ENCODE measurements around the gene IDH1. TPM values are rescaled to one million over a fixed set of nuclear protein-coding genes. Genes with fewer than 3 reads are reported as not detected.
A peak's percentile ranks its signal among the peaks of the same experiment; 100 is the strongest.

The IDH1 gene
- total RNA-seq (100 to 1,000 TPM in 1 of 2 donors, 10 to 100 TPM in 1; 76.3 to 160 TPM), polyA plus RNA-seq (10 to 100 TPM; 63.7 to 94.2 TPM)
- long read RNA-seq, donor 1, transcript IDH1-201 (10 exons, 2,382 nt) = major isoform, 21 of 29 reads
- long read RNA-seq, donor 1, partial matches to known transcripts = 0 of 29 reads
- long read RNA-seq, donor 1, other reads (novel, unspliced or antisense) = 0 of 29 reads
- long read RNA-seq, donor 2, partial matches to known transcripts = 0 of 7 reads
- long read RNA-seq, donor 2, other reads (novel, unspliced or antisense) = 0 of 7 reads
- long read RNA-seq, donor 3, transcript IDH1-201 (10 exons, 2,382 nt) = major isoform, 9 of 14 reads
- long read RNA-seq, donor 3, partial matches to known transcripts = 0 of 14 reads
- long read RNA-seq, donor 3, other reads (novel, unspliced or antisense) = 0 of 14 reads
- long read RNA-seq, donor 4, partial matches to known transcripts = 0 of 8 reads
- long read RNA-seq, donor 4, other reads (novel, unspliced or antisense) = 0 of 8 reads
- long read RNA-seq, donor 5, transcript IDH1-201 (10 exons, 2,382 nt) = major isoform, 26 of 32 reads
- long read RNA-seq, donor 5, partial matches to known transcripts = 0 of 32 reads
- long read RNA-seq, donor 5, other reads (novel, unspliced or antisense) = 0 of 32 reads

GRCh38 chr2:208254871-208255556, at the start of gene IDH1:
TSS of gene IDH1 (minus strand) at chr2:208255071. CDS start at chr2:208251551, 3,520 bp downstream.
- Histone ChIP-seq H3K36me3 (ENCODE audit: control insufficient read depth in 4 of 4, insufficient read depth in 4 of 4, low read length in 4 of 4) (peaks cover 0 to 20% (median 9%) of the 10 kb centered on the region in 4 donors), H3K27ac (ENCODE audit: low read depth in 1 of 2, low read length in 1 of 2) (peak within 1 kb of the TSS; percentile 84 to 87), H3K9ac (ENCODE audit: insufficient read depth in 1 of 2, low read length in 2 of 2) (peak within 1 kb of the TSS; percentile 30 to 51), H3K4me1 (ENCODE audit: control insufficient read depth in 5 of 5, insufficient read depth in 5 of 5, low read length in 5 of 5) (peaks cover 0 to 21% (median 6%) of the 10 kb centered on the region in 5 donors), H3K4me3 (peak within 1 kb of the TSS; percentile 82), H3K9me3 (ENCODE audit: control insufficient read depth in 4 of 4, insufficient read depth in 3 of 4, low read length in 3 of 4) (no peaks in the 10 kb centered on the region), H3K27me3 (ENCODE audit: control insufficient read depth in 3 of 3, insufficient read depth in 3 of 3, low read length in 2 of 3) (no peaks in the 10 kb centered on the region)
- DNase-seq (peak; percentile 96 to 98 (median 98)), ATAC-seq (ENCODE audit: insufficient read depth, low FRiP score) (peak; percentile 95)
- 0% methylated on average over 48 of the region's 48 CpGs for WGBS, 2 donors
- TF ChIP-seq CTCF (IDR thresholded peaks at IDR 0.05; ENCODE audit: control extremely low read depth, extremely low read depth) = no peak

GRCh38 chr2:208304157-208304556, 49.3 kb upstream of the IDH1 start:
- no peak overlapping the region for H3K9ac ChIP-seq (ENCODE audit: insufficient read depth in 1 of 2, low read length in 2 of 2)
- ATAC-seq (ENCODE audit: insufficient read depth, low FRiP score) (no peak), DNase-seq (no peak)
- H3K9me3 ChIP-seq (ENCODE audit: control insufficient read depth in 4 of 4, insufficient read depth in 3 of 4, low read length in 3 of 4) = peaks cover 0 to 2% (median 0%) of the 10 kb centered on the region in 4 donors
- 96% methylated on average over 4 of the region's 4 CpGs for WGBS, 2 donors
- H3K4me3 ChIP-seq = no peak overlapping the region
- H3K4me1 ChIP-seq (ENCODE audit: control insufficient read depth in 5 of 5, insufficient read depth in 5 of 5, low read length in 5 of 5) = no peaks in the 10 kb centered on the region
- no peak for TF ChIP-seq CTCF (IDR thresholded peaks at IDR 0.05; ENCODE audit: control extremely low read depth, extremely low read depth)
- H3K27me3 ChIP-seq (ENCODE audit: control insufficient read depth in 3 of 3, insufficient read depth in 3 of 3, low read length in 2 of 3) = no peaks in the 10 kb centered on the region
- H3K27ac ChIP-seq (ENCODE audit: low read depth in 1 of 2, low read length in 1 of 2) = no peak overlapping the region
- peaks cover 14 to 38% (median 28%) of the 10 kb centered on the region in 4 donors for H3K36me3 ChIP-seq (ENCODE audit: control insufficient read depth in 4 of 4, insufficient read depth in 4 of 4, low read length in 4 of 4)

GRCh38 chr2:208300847-208301618, 46.2 kb upstream of the IDH1 start:
- Histone ChIP-seq H3K4me1 (ENCODE audit: control insufficient read depth in 5 of 5, insufficient read depth in 5 of 5, low read length in 5 of 5) (no peaks in the 10 kb centered on the region), H3K27ac (ENCODE audit: low read depth in 1 of 2, low read length in 1 of 2) (no peak overlapping the region), H3K27me3 (ENCODE audit: control insufficient read depth in 3 of 3, insufficient read depth in 3 of 3, low read length in 2 of 3) (no peaks in the 10 kb centered on the region), H3K4me3 (no peak overlapping the region), H3K36me3 (ENCODE audit: control insufficient read depth in 4 of 4, insufficient read depth in 4 of 4, low read length in 4 of 4) (peaks cover 19 to 36% (median 27%) of the 10 kb centered on the region in 4 donors), H3K9me3 (ENCODE audit: control insufficient read depth in 4 of 4, insufficient read depth in 3 of 4, low read length in 3 of 4) (peaks cover 0 to 2% (median 0%) of the 10 kb centered on the region in 4 donors), H3K9ac (ENCODE audit: insufficient read depth in 1 of 2, low read length in 2 of 2) (no peak overlapping the region)
- 96 to 98% methylated on average over 5 of the region's 5 CpGs for WGBS, 2 donors
- no peak for TF ChIP-seq CTCF (IDR thresholded peaks at IDR 0.05; ENCODE audit: control extremely low read depth, extremely low read depth)
- ATAC-seq (ENCODE audit: insufficient read depth, low FRiP score) (no peak), DNase-seq (no peak)
